ENCODE data around the gene TMEM106C. TPM values are rescaled to one million over a fixed set of nuclear protein-coding genes. Genes with fewer than 3 reads are reported as not detected.

The TMEM106C gene
- total RNA-seq, 1 donor from 2014 or later = 164 TPM

- H3K4me3 ChIP-seq (ENCODE audit: low read depth, low read length) = no peak overlapping the region
- TF ChIP-seq, protein P1, sequence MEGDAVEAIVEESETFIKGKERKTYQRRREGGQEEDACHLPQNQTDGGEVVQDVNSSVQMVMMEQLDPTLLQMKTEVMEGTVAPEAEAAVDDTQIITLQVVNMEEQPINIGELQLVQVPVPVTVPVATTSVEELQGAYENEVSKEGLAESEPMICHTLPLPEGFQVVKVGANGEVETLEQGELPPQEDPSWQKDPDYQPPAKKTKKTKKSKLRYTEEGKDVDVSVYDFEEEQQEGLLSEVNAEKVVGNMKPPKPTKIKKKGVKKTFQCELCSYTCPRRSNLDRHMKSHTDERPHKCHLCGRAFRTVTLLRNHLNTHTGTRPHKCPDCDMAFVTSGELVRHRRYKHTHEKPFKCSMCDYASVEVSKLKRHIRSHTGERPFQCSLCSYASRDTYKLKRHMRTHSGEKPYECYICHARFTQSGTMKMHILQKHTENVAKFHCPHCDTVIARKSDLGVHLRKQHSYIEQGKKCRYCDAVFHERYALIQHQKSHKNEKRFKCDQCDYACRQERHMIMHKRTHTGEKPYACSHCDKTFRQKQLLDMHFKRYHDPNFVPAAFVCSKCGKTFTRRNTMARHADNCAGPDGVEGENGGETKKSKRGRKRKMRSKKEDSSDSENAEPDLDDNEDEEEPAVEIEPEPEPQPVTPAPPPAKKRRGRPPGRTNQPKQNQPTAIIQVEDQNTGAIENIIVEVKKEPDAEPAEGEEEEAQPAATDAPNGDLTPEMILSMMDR (conservative IDR thresholded peaks at IDR 0.05; ENCODE audit: low read depth, low read length) = no peak
- no peak for DNase-seq (ENCODE audit: low read depth)
Measured at GRCh38 chr12:48016373-48017020, 53.1 kb downstream of the TMEM106C start.

DNA sequence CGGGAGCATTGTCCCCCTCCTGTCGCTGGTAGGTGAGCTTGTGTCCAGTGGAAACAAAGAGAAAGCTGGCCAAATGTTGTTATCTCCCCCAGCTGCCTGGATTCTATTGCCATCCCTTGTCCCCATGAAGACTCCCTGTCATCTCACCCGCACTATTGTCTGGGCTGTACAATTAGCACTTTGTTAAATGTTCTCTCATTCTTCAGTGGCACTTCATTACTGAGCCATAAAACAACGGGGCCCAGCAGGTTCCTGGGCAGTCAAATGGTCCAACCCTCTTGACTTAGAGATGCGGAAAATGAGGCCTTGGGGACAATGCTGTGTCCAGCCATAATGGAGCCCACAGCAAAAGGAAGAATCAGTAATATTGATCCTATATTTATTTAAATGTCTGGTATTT is 54.1 kb downstream of the TMEM106C start:
- no peak overlapping the region for H3K4me3 ChIP-seq (ENCODE audit: low read depth, low read length)
- no peak for DNase-seq (ENCODE audit: low read depth)
- TF ChIP-seq, protein P1 (conservative IDR thresholded peaks at IDR 0.05; ENCODE audit: low read depth, low read length) = no peak

DNA sequence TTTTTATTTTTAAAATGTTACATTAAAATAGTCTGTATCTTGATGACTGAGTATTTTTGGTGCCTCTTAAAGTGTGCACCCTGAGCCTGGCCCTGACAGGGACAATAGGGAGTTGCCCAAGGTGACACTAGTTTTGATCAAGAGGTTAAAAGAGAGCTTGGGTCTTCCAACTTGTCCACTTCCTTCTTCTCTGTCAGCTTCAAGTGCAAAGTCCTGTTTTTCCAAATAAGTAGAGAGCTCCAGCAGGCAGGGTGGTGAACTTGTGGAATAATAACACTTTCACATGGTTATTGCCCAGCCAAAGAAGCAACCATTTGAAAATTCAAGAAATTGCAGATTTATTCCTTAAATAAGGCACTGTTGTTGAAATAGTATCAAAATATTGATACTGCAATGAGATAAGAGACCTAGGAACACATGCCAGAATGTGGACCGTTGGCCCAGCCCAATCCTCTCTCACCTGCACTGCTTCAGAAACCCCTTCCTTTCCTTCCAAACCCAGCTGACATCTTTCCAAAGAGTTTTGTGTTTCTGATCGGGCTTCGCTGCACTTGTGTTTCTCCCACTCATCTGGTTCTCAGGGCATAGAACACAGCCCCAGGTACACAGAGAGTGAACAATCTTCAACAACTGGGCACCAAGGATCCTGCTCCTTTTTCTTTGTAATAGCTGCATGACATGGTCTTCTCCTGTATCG is 54.7 kb downstream of the TMEM106C start:
- TF ChIP-seq, protein P1 (conservative IDR thresholded peaks at IDR 0.05; ENCODE audit: low read depth, low read length) = no peak
- no peak overlapping the region for H3K4me3 ChIP-seq (ENCODE audit: low read depth, low read length)
- no peak for DNase-seq (ENCODE audit: low read depth)

Other genes starting within 250 kb of the TMEM106C start
- gene ENDOU, start 238.1 kb upstream of the TMEM106C start, total RNA-seq = not detected in 2 replicates
- gene RAPGEF3, start 204.7 kb upstream of the TMEM106C start, total RNA-seq = 8.5 and 102 TPM in 2 replicates
- 10.4 and 51.8 TPM in 2 replicates for gene SLC48A1, start 190.4 kb upstream of the TMEM106C start, total RNA-seq
- gene HDAC7, start 143.7 kb upstream of the TMEM106C start, total RNA-seq = 70.2 and 84.4 TPM in 2 replicates
- 4.7 and 6.7 TPM in 2 replicates for gene VDR, start 58.6 kb upstream of the TMEM106C start, total RNA-seq
- 0.69 and 3.2 TPM in 2 replicates for gene COL2A1, start 40.9 kb downstream of the TMEM106C start, total RNA-seq
- gene SENP1, start 142.5 kb downstream of the TMEM106C start, total RNA-seq = 10.3 and 15.5 TPM in 2 replicates
- 23.9 and 42.5 TPM in 2 replicates for gene PFKM, start 155.8 kb downstream of the TMEM106C start, total RNA-seq
- gene ASB8, start 193.9 kb downstream of the TMEM106C start, total RNA-seq = 8.6 and 13.6 TPM in 2 replicates
- gene CCDC184, start 220.0 kb downstream of the TMEM106C start, total RNA-seq = 0.12 and 0.29 TPM in 2 replicates
- not detected in 2 replicates for gene OR10AD1, start 239.7 kb downstream of the TMEM106C start, total RNA-seq

Data from epithelial cell of proximal tubule (primary cell).